SK-N-SH (cell line): ENCODE data around the gene PHKB. TPM values are rescaled to one million over a fixed set of nuclear protein-coding genes. Genes with fewer than 3 reads are reported as not detected.
A peak's percentile ranks its signal among the peaks of the same experiment; 100 is the strongest.

ENCODE experiments used
- CTCF ChIA-PET: fragments of 300-600, 350-600 bp; formaldehyde crosslinking; extraction: SDS; loops from one replicate; lab custom pipeline; 2021; lab: Yijun Ruan, JAX
- POLR2A ChIA-PET: fragments of 350-600 bp; sonication (Branson Sonifier 250); formaldehyde crosslinking; extraction: SDS; loops from one replicate; lab custom pipeline; 2020; ENCODE audit warnings: antibody characterized with exemption, inconsistent platforms; lab: Yijun Ruan, JAX
- DNase-seq: peaks from one replicate; pipeline ENCODE4 v3.0.0; 2012
- H2AFZ ChIP-seq: fragments of 200-600 bp; sonication (generic); 2 replicates; pipeline ENCODE4 v1.8.1; 2016; ENCODE audit warnings: antibody characterized with exemption, mild to moderate bottlenecking, low read depth
- H3F3A ChIP-seq: fragments of 200-600 bp; sonication (generic); replicated peaks from 2 replicates; pipeline ENCODE3; 2016; ENCODE audit warnings: antibody characterized with exemption, mild to moderate bottlenecking; ENCODE audit not compliant: insufficient read depth
- H3K27ac ChIP-seq, 2 experiments: fragments of 200-500 bp in 1 of 2; fragments of 200-600 bp in 1 of 2; sonication (Bioruptor generic) in 1 of 2; sonication (generic), shearing (Covaris generic) in 1 of 2; 2 replicates each; pipeline versions ENCODE4 v1.5.1 to v1.6.1; 2014 to 2016; ENCODE audit warnings: low read depth in 2 of 2, inconsistent platforms in 1 of 2, low read length in 1 of 2, mild to moderate bottlenecking in 1 of 2, mixed read lengths in 1 of 2
- H3K27me3 ChIP-seq: fragments of 200-600 bp; sonication (generic), shearing (Covaris generic); 2 replicates; pipeline ENCODE4 v1.6.1; 2016; ENCODE audit warnings: mixed run types; ENCODE audit not compliant: insufficient read depth
- H3K36me3 ChIP-seq, 2 experiments: fragments of 200-500 bp in 1 of 2; fragments of 200-600 bp in 1 of 2; sonication (Bioruptor generic) in 1 of 2; sonication (generic) in 1 of 2; replicated peaks in 1 of 2; 2 replicates each; pipeline versions ENCODE3 to v1.5.1; 2014 to 2016; ENCODE audit warnings: low read length in 1 of 2, mild to moderate bottlenecking in 1 of 2; ENCODE audit not compliant: insufficient read depth in 2 of 2, control insufficient read depth in 1 of 2
- H3K4me1 ChIP-seq, 2 experiments: fragments of 200-500 bp in 1 of 2; fragments of 200-600 bp in 1 of 2; sonication (Bioruptor generic) in 1 of 2; sonication (generic), shearing (Covaris generic) in 1 of 2; 2 replicates each; pipeline versions ENCODE4 v1.5.1 to v1.6.1; 2014 to 2016; ENCODE audit warnings: low read depth in 1 of 2, low read length in 1 of 2, mixed run types in 1 of 2; ENCODE audit not compliant: insufficient read depth in 2 of 2, control insufficient read depth in 1 of 2
- H3K4me2 ChIP-seq: fragments of 200-600 bp; sonication (generic), shearing (Covaris generic); 2 replicates; pipeline ENCODE4 v1.6.1; 2017; ENCODE audit warnings: mixed run types
- H3K4me3 ChIP-seq, 2 experiments: fragments of 200-500 bp in 1 of 2; fragments of 200-600 bp in 1 of 2; sonication (Bioruptor generic) in 1 of 2; sonication (generic), shearing (Covaris generic) in 1 of 2; 2 replicates each; pipeline versions ENCODE4 v1.5.1 to v1.8.1; 2014 to 2016; ENCODE audit warnings: low read depth in 2 of 2, inconsistent platforms in 1 of 2, low read length in 1 of 2, mild to moderate bottlenecking in 1 of 2, mixed read lengths in 1 of 2, moderate library complexity in 1 of 2
- H3K79me2 ChIP-seq: fragments of 200-600 bp; sonication (generic); 2 replicates; pipeline ENCODE4 v1.8.1; 2017; ENCODE audit warnings: mild to moderate bottlenecking; ENCODE audit not compliant: insufficient read depth
- H3K9ac ChIP-seq: fragments of 200-600 bp; sonication (generic); 2 replicates; pipeline ENCODE4 v1.6.1; 2017; ENCODE audit warnings: mixed run types
- H3K9me2 ChIP-seq: fragments of 200-600 bp; sonication (generic); 2 replicates; pipeline ENCODE4 v1.6.1; 2017; ENCODE audit warnings: mixed run types
- H3K9me3 ChIP-seq: fragments of 200-600 bp; sonication (generic); 2 replicates; pipeline ENCODE4 v1.6.1; 2017; ENCODE audit warnings: mixed run types, mild to moderate bottlenecking, moderate library complexity
- H4K20me1 ChIP-seq: fragments of 200-600 bp; sonication (generic); 2 replicates; pipeline ENCODE4 v1.6.1; 2017; ENCODE audit warnings: mild to moderate bottlenecking, mixed run types; ENCODE audit not compliant: insufficient read depth
- EP300 ChIP-seq, 2 experiments: IDR thresholded peaks; 2 replicates each; pipeline versions ENCODE4 v1.4.0 to v1.6.1; 2012; ENCODE audit warnings: borderline replicate concordance in 1 of 2, low read depth in 1 of 2, low read length in 1 of 2
- EZH2phosphoT487 ChIP-seq: fragments of 200-600 bp; sonication (generic); IDR thresholded peaks from 2 replicates; pipeline ENCODE4 v1.6.1; 2017; ENCODE audit warnings: low read depth, mixed run types, mild to moderate bottlenecking, antibody characterized with exemption, moderate library complexity, borderline replicate concordance
- RCOR1 ChIP-seq: fragments of 150-350 bp; IDR thresholded peaks from 2 replicates; pipeline ENCODE4 v1.6.1; 2017; ENCODE audit warnings: antibody characterized with exemption, low read length
- WGBS: methylation state at CpG from one replicate; pipeline ENCODE4 v1.1.6; 2017; ENCODE audit warnings: low lambda C conversion rate; 5-methylcytosine and 5-hydroxymethylcytosine counted together
- polyA plus RNA-seq, 3 experiments: library from polyadenylated mRNA; depleted of rRNA; stranded (reverse); fragments of >200 nt; gene quantifications; 2 replicates each; pipeline ENCODE4 v1.2.3, GENCODE V29; 2012
- small RNA-seq, 7 experiments: library from RNA; depleted of rRNA; stranded (forward); fragments of <200 nt; gene quantifications; one replicate each; pipeline ENCODE3, GENCODE V24; 2012

PHKB gene
- polyA plus RNA-seq, 1 of the 3 experiments (the other 2 are of a cell fraction), result 20.8 TPM

DNA sequence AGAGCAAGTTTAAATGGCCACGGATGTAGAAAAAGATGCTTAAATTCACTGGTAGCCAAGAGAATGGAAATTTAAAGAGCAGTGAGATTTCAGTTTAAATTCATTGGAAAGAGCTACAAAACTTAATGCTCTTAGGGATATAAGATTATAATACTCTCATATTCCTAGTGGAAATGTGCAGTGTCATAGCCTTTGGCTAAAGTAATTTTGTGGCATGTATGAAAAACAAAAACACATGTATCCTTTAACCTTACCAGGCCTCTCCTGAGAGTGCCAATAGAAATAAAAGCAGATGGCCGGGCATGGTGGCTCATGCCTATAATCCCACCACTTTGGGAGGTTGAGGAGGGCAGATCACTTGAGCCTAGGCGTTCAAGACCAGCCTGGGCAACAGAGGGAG, 289.2 kb downstream of the PHKB start:
- Histone ChIP-seq H3K4me3 (no peak overlapping the region), H3K9me2 (no peaks in the 10 kb centered on the region), H3K79me2 (no peaks in the 10 kb centered on the region), H3K27ac (no peak overlapping the region; a peak in 1 of 4 replicates), H2AFZ (no peak overlapping the region), H3K4me1 (peaks cover 0 to 3% of the 10 kb centered on the region in 2 experiments; a peak in 2 of 4 replicates), H3K36me3 (no peaks in the 10 kb centered on the region), H3K9me3 (0 out of 2 replicates have a peak, but pooled peaks cover 6% of the 10 kb centered on the region), H3K27me3 (no peaks in the 10 kb centered on the region), H4K20me1 (no peaks in the 10 kb centered on the region), H3K9ac (no peak overlapping the region), H3K4me2 (no peak overlapping the region), H3F3A (no peaks in the 10 kb centered on the region)
- WGBS, result 40% methylated on average over 3 of the region's 3 CpGs
- ChIA-PET POLR2A (no interaction called here), CTCF (no interaction called here)
- no peak for DNase-seq
- TF ChIP-seq EZH2phosphoT487 (no peak), RCOR1 (peak; percentile 33; the same call in 1 of the 2 replicates), EP300 (IDR thresholded peaks at IDR 0.05; ENCODE audit: borderline replicate concordance in 1 of 2, low read depth in 1 of 2, low read length in 1 of 2) (0 out of 4 replicates have a peak, but pooled peaks of 1 of the 2 experiments have one; percentile 20)

Small RNAs within 50 kb of the gene (small RNA-seq; reads per million reads assigned to genes)
- 0 reads per million in 7 experiments for gene RNA5SP425

Other genes starting within 250 kb of the PHKB start
- gene ITFG1, start 268 bp upstream of the PHKB start, polyA plus RNA-seq (2012; rRNA removed), result 48.6 and 78.9 TPM in 2 replicates